Mesenchymal stem cell (in vitro differentiated cells and primary cell): ENCODE results near the gene TYSND1.

Experiments used
- DNase-seq: peaks from one replicate; pipeline ENCODE4 v3.0.0-alpha.2; 2013
- H2AFZ ChIP-seq: one replicate; pipeline ENCODE4 v1.6.1; 2013; ENCODE audit warnings: low read depth, mild to moderate bottlenecking, control low read depth, inconsistent platforms, low read length, moderate library complexity
- H2AK5ac ChIP-seq: 2 replicates; pipeline ENCODE4 v1.6.1; 2013; ENCODE audit warnings: low read length, moderate library complexity, mild to moderate bottlenecking, inconsistent platforms; ENCODE audit not compliant: severe bottlenecking
- H2BK120ac ChIP-seq: one replicate; pipeline ENCODE4 v1.6.1; 2013; ENCODE audit warnings: low read depth, mild to moderate bottlenecking, inconsistent platforms, low read length, moderate library complexity
- H2BK12ac ChIP-seq, 2 experiments: one replicate each; pipeline ENCODE4 v1.6.1; 2013; ENCODE audit warnings: inconsistent platforms in 2 of 2, low read length in 2 of 2, mild to moderate bottlenecking in 2 of 2, moderate library complexity in 2 of 2, control low read depth in 1 of 2
- H2BK15ac ChIP-seq: one replicate; pipeline ENCODE4 v1.6.1; 2013; ENCODE audit warnings: mild to moderate bottlenecking, low read depth, inconsistent platforms; ENCODE audit not compliant: poor library complexity, severe bottlenecking
- H2BK5ac ChIP-seq: 2 replicates; pipeline ENCODE4 v1.6.1; 2013; ENCODE audit warnings: low read depth, mild to moderate bottlenecking, low read length, control low read depth, inconsistent platforms; ENCODE audit not compliant: poor library complexity, severe bottlenecking
- H3K14ac ChIP-seq, 2 experiments: one replicate each; pipeline ENCODE4 v1.6.1; 2013; ENCODE audit warnings: inconsistent platforms in 2 of 2, low read length in 2 of 2, control low read depth in 1 of 2, mild to moderate bottlenecking in 1 of 2, moderate library complexity in 1 of 2
- H3K18ac ChIP-seq, 2 experiments: one replicate each; pipeline ENCODE4 v1.6.1; 2013; ENCODE audit warnings: inconsistent platforms in 2 of 2, low read length in 2 of 2, control low read depth in 1 of 2, low read depth in 1 of 2, mild to moderate bottlenecking in 1 of 2
- H3K23ac ChIP-seq, 2 experiments: one replicate each; pipeline ENCODE4 v1.6.1; 2013; ENCODE audit warnings: inconsistent platforms in 2 of 2, low read length in 2 of 2, mild to moderate bottlenecking in 2 of 2, moderate library complexity in 2 of 2, control low read depth in 1 of 2
- H3K27ac ChIP-seq: 2 replicates; pipeline ENCODE4 v1.5.1; 2013; ENCODE audit warnings: mild to moderate bottlenecking, moderate library complexity, low read length, control low read depth, inconsistent platforms; ENCODE audit not compliant: poor library complexity, severe bottlenecking
- H3K27me3 ChIP-seq, 2 experiments: 2 replicates each; pipeline versions ENCODE4 v1.6.1 to v1.7.0; 2013; ENCODE audit warnings: low read length in 2 of 2, mild to moderate bottlenecking in 2 of 2, moderate library complexity in 2 of 2, control low read depth in 1 of 2, inconsistent platforms in 1 of 2; ENCODE audit not compliant: control insufficient read depth in 1 of 2, insufficient read depth in 1 of 2
- H3K36me3 ChIP-seq, 2 experiments: 2 replicates each; pipeline versions ENCODE4 v1.6.1 to v1.7.0; 2013; ENCODE audit warnings: low read length in 2 of 2, control low read depth in 1 of 2, inconsistent platforms in 1 of 2, low read depth in 1 of 2, mild to moderate bottlenecking in 1 of 2; ENCODE audit not compliant: insufficient read depth in 2 of 2, control insufficient read depth in 1 of 2
- H3K4ac ChIP-seq, 2 experiments: one replicate each; pipeline ENCODE4 v1.6.1; 2013; ENCODE audit warnings: inconsistent platforms in 2 of 2, low read length in 2 of 2, mild to moderate bottlenecking in 2 of 2, moderate library complexity in 2 of 2, control low read depth in 1 of 2, low read depth in 1 of 2
- H3K4me1 ChIP-seq: 2 replicates; pipeline ENCODE4 v1.6.1; 2013; ENCODE audit warnings: low read depth, low read length, control low read depth; ENCODE audit not compliant: control insufficient read depth, insufficient read depth
- H3K4me2 ChIP-seq: 2 replicates; pipeline ENCODE4 v1.6.1; 2013; ENCODE audit warnings: low read length, mild to moderate bottlenecking, inconsistent platforms; ENCODE audit not compliant: poor library complexity, severe bottlenecking
- H3K4me3 ChIP-seq, 2 experiments: 2 replicates each; pipeline versions ENCODE4 v1.5.1 to v1.7.0; 2013; ENCODE audit warnings: low read length in 2 of 2, mild to moderate bottlenecking in 2 of 2, control low read depth in 1 of 2, low read depth in 1 of 2; ENCODE audit not compliant: insufficient read depth in 1 of 2
- H3K79me1 ChIP-seq: replicated peaks from 2 replicates; pipeline ENCODE4 v1.6.1; 2013; ENCODE audit warnings: mild to moderate bottlenecking, control low read depth, low read length, inconsistent platforms; ENCODE audit not compliant: poor library complexity, severe bottlenecking
- H3K9ac ChIP-seq: 2 replicates; pipeline ENCODE4 v1.7.0; 2013; ENCODE audit warnings: mild to moderate bottlenecking, low read length, moderate library complexity
- H3K9me3 ChIP-seq: 2 replicates; pipeline ENCODE4 v1.7.0; 2013; ENCODE audit warnings: mild to moderate bottlenecking, low read length; ENCODE audit not compliant: control insufficient read depth
- H4K8ac ChIP-seq: one replicate; pipeline ENCODE4 v1.6.1; 2013; ENCODE audit warnings: inconsistent platforms, mild to moderate bottlenecking, low read length, moderate library complexity
- H4K91ac ChIP-seq: one replicate; pipeline ENCODE4 v1.6.1; 2013; ENCODE audit warnings: mild to moderate bottlenecking, low read length, inconsistent platforms
- WGBS: methylation state at CpG from one replicate; pipeline ENCODE4 v1.1.7; 2013; ENCODE audit warnings: mixed read lengths; 5-methylcytosine and 5-hydroxymethylcytosine counted together

The TYSND1 gene

GRCh38 chr10:70120417-70120816, 26.1 kb downstream of the TYSND1 start:
- Histone ChIP-seq H3K4me2 (no peak overlapping the region), H4K91ac (no peak overlapping the region), H2BK12ac (no peak overlapping the region), H3K27ac (no peak overlapping the region), H2BK5ac (no peak overlapping the region), H3K23ac (no peak overlapping the region), H3K18ac (no peak overlapping the region), H3K27me3 (no peaks in the 10 kb centered on the region), H2BK15ac (no peak overlapping the region), H2AK5ac (no peak overlapping the region), H3K14ac (no peak overlapping the region), H2BK120ac (no peak overlapping the region), H3K4ac (no peak overlapping the region), H3K4me1 (peaks cover 11% of the 10 kb centered on the region), H4K8ac (no peak overlapping the region), H3K4me3 (no peak overlapping the region), H3K79me1 (peaks cover 2% of the 10 kb centered on the region), H3K9me3 (no peaks in the 10 kb centered on the region), H3K36me3 (peaks cover 44 to 85% of the 10 kb centered on the region in 2 experiments), H2AFZ (no peak overlapping the region), H3K9ac (no peak overlapping the region)
- no peak for DNase-seq
- WGBS: 93% methylated on average over 6 of the region's 6 CpGs

GRCh38 chr10:70119623-70120022, 26.9 kb downstream of the TYSND1 start:
- H3K23ac ChIP-seq: no peak overlapping the region
- WGBS: 97% methylated on average over 8 of the region's 8 CpGs
- peaks cover 49 to 88% of the 10 kb centered on the region in 2 experiments for H3K36me3 ChIP-seq
- no peak overlapping the region for H3K4ac ChIP-seq
- H2BK120ac ChIP-seq: no peak overlapping the region
- no peak overlapping the region for H3K9ac ChIP-seq
- peaks cover 11% of the 10 kb centered on the region for H3K4me1 ChIP-seq
- no peak overlapping the region for H4K91ac ChIP-seq
- peaks cover under 1% of the 10 kb centered on the region for H3K79me1 ChIP-seq
- H3K9me3 ChIP-seq: no peaks in the 10 kb centered on the region
- H2BK5ac ChIP-seq: no peak overlapping the region
- no peak overlapping the region for H3K27ac ChIP-seq
- H2BK12ac ChIP-seq: no peak overlapping the region
- no peak overlapping the region for H3K18ac ChIP-seq
- no peak overlapping the region for H2BK15ac ChIP-seq
- H3K14ac ChIP-seq: no peak overlapping the region
- H2AK5ac ChIP-seq: no peak overlapping the region
- H4K8ac ChIP-seq: no peak overlapping the region
- H3K27me3 ChIP-seq: no peaks in the 10 kb centered on the region
- no peak overlapping the region for H2AFZ ChIP-seq
- H3K4me2 ChIP-seq: no peak overlapping the region
- DNase-seq: no peak
- no peak overlapping the region for H3K4me3 ChIP-seq

- no peak overlapping the region for H3K14ac ChIP-seq
- no peak overlapping the region for H4K8ac ChIP-seq
- peaks cover 11% of the 10 kb centered on the region for H3K4me1 ChIP-seq
- no peak overlapping the region for H3K27ac ChIP-seq
- no peak overlapping the region for H3K4me3 ChIP-seq
- DNase-seq: no peak
- peaks cover 49 to 86% of the 10 kb centered on the region in 2 experiments for H3K36me3 ChIP-seq
- no peak overlapping the region for H2BK5ac ChIP-seq
- H3K79me1 ChIP-seq: no peaks in the 10 kb centered on the region
- H3K23ac ChIP-seq: no peak overlapping the region
- no peak overlapping the region for H2AFZ ChIP-seq
- no peak overlapping the region for H3K4ac ChIP-seq
- no peak overlapping the region for H2AK5ac ChIP-seq
- no peak overlapping the region for H4K91ac ChIP-seq
- H2BK120ac ChIP-seq: no peak overlapping the region
- H3K9me3 ChIP-seq: no peaks in the 10 kb centered on the region
- H2BK15ac ChIP-seq: no peak overlapping the region
- 95% methylated on average over 6 of the region's 7 CpGs for WGBS
- H3K9ac ChIP-seq: no peak overlapping the region
- H3K4me2 ChIP-seq: no peak overlapping the region
- no peak overlapping the region for H2BK12ac ChIP-seq
- H3K27me3 ChIP-seq: no peaks in the 10 kb centered on the region
- H3K18ac ChIP-seq: no peak overlapping the region
Measured at GRCh38 chr10:70119197-70119596, 27.3 kb downstream of the TYSND1 start.

- no peak overlapping the region for H3K4me2 ChIP-seq
Measured at GRCh38 chr10:70118196-70118595, 28.3 kb downstream of the TYSND1 start.

More at GRCh38 chr10:70118196-70118595, 28.3 kb downstream of the TYSND1 start:
- Histone ChIP-seq H3K4ac (no peak overlapping the region), H3K23ac (no peak overlapping the region), H2BK120ac (no peak overlapping the region), H3K18ac (no peak overlapping the region), H4K8ac (no peak overlapping the region), H3K27ac (no peak overlapping the region), H3K9ac (no peak overlapping the region), H3K27me3 (no peaks in the 10 kb centered on the region), H4K91ac (no peak overlapping the region), H3K79me1 (no peaks in the 10 kb centered on the region), H3K4me3 (no peak overlapping the region), H2BK15ac (no peak overlapping the region), H2AFZ (no peak overlapping the region), H3K4me1 (peaks cover 11% of the 10 kb centered on the region), H2BK12ac (no peak overlapping the region), H2BK5ac (no peak overlapping the region), H2AK5ac (no peak overlapping the region), H3K9me3 (no peaks in the 10 kb centered on the region), H3K36me3 (peaks cover 55 to 89% of the 10 kb centered on the region in 2 experiments), H3K14ac (no peak overlapping the region)
- no peak for DNase-seq
- WGBS: 91% methylated on average over 2 of the region's 3 CpGs
